ENCODE results near the gene C19orf12.
A peak's percentile ranks its signal among the peaks of the same experiment; 100 is the strongest.
"Not testable (repeated sequence)": the region's sequence is repeated elsewhere in the genome, so short reads cannot be mapped to it uniquely, and the experiment has no call there.

Gene C19orf12

DNA sequence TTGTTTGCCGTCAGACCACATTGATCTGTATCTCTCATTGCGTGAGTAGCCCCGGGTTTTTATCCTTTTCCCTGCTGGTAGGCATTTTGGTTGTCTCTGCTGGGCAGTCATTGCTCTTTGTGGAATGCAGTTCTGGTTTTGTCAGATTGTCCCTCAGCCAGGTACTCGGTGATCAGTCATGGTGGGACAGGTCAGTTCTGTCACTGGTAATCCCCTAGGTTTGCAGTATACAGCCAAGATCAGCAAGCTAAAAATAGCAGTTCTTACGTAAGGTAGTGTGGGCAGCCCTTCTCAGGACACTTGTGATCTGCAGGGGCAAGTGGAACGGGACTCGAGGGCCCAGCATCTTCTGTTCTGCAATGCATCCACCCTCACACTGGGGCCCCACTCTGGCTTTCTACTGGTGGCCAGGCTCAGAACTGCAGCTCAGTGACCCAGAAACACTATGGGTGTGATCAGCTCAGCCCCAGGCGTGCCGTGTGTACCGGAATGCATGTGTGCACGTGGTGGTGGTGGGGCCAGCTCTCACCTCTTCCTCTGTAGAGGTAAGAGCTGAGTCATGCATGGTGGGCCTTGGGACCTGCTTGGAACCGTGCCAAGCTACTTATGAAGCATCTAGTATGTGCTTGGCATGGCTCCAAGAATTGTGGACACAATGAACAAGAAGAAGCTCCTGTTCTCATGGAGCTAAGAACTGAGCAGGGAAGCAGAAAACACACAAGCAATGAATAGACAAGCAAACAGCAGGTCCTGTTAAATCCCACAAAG lies 43.5 kb downstream of the C19orf12 start:
- TF ChIP-seq, protein P1, sequence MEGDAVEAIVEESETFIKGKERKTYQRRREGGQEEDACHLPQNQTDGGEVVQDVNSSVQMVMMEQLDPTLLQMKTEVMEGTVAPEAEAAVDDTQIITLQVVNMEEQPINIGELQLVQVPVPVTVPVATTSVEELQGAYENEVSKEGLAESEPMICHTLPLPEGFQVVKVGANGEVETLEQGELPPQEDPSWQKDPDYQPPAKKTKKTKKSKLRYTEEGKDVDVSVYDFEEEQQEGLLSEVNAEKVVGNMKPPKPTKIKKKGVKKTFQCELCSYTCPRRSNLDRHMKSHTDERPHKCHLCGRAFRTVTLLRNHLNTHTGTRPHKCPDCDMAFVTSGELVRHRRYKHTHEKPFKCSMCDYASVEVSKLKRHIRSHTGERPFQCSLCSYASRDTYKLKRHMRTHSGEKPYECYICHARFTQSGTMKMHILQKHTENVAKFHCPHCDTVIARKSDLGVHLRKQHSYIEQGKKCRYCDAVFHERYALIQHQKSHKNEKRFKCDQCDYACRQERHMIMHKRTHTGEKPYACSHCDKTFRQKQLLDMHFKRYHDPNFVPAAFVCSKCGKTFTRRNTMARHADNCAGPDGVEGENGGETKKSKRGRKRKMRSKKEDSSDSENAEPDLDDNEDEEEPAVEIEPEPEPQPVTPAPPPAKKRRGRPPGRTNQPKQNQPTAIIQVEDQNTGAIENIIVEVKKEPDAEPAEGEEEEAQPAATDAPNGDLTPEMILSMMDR (conservative IDR thresholded peaks at IDR 0.05; ENCODE audit: low read depth, low read length), result peak; percentile 44
- no peak overlapping the region for H3K4me3 ChIP-seq (ENCODE audit: low read depth, low read length)
- peak; percentile 86 for DNase-seq (ENCODE audit: low read depth)

DNA sequence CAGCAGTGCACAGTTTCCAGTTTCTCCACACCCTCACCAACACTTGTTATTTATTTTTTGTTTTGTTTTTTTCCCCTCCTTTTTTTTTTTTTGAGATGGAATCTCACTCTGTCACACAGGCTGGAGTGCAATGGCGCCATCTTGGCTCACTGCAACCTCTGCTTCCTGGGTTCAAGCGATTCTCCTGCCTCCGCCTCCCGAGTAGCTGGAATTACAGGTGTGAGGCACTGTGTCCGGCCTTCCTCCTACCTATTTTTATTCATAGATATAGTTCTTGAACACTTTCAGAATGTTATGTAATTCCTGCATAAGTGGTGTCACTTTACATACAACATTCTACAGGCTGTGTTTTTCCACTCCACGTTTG lies 44.1 kb downstream of the C19orf12 start:
- DNase-seq (ENCODE audit: low read depth); H3K4me3 ChIP-seq (ENCODE audit: low read depth, low read length): not testable (repeated sequence)

DNA sequence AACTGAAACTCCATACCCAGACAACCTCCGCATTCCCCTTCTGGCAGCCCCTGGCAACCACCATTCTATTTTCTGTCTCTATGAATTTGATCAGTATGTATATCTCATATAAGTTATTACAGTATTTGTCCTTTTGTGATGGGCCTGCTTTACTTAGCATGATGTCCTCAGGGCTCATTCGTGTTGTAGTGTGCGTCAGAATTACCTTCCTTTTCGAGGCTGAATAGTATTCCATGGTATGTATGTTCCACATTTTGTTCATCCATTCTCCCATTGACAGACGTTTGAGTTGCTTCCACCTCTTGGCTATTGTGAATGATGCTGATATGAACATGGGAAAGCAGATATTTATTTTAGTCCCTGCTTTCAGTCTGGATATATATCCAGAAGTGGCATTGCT lies 44.8 kb downstream of the C19orf12 start:
- no peak overlapping the region for H3K4me3 ChIP-seq (ENCODE audit: low read depth, low read length)
- TF ChIP-seq, protein P1 (conservative IDR thresholded peaks at IDR 0.05; ENCODE audit: low read depth, low read length), result no peak
- no peak for DNase-seq (ENCODE audit: low read depth)

DNA sequence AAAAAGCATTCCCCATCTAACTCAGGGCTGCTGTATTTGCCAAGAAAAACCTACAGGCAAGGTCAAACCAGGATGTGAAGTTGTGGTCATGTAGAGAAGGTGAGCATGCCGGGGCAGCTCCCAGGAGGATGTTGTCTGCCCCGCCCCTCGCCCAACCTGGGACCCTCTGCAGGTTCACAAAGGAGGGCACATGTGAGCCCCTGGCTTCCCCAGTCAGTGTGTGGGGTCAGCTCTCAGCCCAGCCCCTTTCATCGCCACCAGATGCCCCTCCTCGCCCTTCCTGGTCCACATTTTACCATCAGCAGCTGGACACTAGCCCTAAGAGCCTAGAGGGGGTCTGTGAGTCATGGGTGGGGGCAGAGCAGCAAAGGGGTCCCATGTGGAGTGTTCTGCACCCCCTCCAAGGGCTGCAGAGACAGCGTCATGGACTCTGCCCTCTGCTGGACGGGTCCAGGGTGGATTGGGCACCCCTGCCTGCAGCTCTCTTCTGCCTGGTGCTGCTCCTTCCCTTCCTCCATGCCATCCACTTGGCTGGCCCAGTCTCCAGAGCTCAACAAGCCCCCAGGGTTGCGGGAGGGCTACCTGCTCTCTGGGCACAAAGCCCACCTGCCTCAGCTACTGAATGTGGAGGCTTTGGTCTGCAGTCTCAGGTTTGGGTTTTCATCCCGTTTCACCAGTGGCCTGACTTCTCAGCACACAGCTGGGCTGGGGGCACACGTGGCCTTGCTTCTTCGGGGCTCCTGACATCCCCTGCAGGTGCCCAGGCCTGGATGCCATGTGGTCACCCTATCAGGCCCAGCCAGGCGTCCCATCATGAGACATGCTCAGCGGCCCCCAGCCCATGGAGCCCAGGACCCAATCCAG lies 46.1 kb downstream of the C19orf12 start:
- no peak overlapping the region for H3K4me3 ChIP-seq (ENCODE audit: low read depth, low read length)
- TF ChIP-seq, protein P1 (conservative IDR thresholded peaks at IDR 0.05; ENCODE audit: low read depth, low read length), result peak; percentile 45
- DNase-seq (ENCODE audit: low read depth), result no peak

DNA sequence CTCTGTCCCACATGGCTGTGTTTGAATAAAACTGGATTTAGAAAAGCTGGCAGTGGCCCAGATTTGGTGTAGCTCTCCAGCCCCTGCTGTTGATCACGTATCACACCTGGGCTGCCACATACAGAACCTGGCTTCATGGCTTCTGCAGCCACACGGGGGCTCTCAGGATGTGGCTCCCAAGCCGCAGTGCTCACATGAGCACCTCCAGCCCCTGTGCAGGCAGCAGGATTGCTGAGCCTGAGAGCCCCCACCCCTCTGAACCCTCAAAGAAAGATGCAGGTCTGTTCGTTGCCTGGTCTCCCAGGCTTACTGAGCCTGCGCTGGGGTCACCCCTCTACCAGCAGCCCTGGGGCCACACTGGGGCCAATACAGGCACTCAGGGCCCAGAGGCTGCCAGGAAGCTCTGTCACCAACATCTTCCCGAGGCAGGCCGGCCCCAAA lies 47.1 kb downstream of the C19orf12 start:
- no peak for DNase-seq (ENCODE audit: low read depth)

DNA sequence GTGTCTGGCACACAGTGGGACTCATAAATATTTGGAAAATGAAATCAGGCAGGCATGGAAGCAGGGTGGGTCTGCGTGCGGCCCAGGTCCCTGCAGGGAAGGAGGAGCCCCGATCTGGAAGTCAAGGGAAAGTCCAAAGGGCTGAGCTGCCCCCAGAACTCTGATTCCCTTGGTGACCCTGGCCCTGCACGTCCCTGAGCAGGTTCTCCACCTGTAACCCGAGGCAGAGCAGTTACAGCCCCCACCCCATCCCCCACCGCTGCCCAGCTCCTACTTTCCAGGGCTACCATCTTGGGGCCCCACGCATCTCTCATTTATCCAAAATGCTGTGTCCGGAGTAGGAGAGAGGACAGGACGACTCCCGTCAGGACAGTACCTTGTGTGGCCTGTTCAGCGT lies 47.7 kb downstream of the C19orf12 start:
- peak overlapping the region; percentile 81 for H3K4me3 ChIP-seq (ENCODE audit: low read depth, low read length)
- TF ChIP-seq, protein P1 (conservative IDR thresholded peaks at IDR 0.05; ENCODE audit: low read depth, low read length), result no peak
- DNase-seq (ENCODE audit: low read depth), result no peak

More for the DNA sequence above, 47.1 kb downstream of the C19orf12 start:
- TF ChIP-seq, protein P1 (conservative IDR thresholded peaks at IDR 0.05; ENCODE audit: low read depth, low read length), result no peak
- no peak overlapping the region for H3K4me3 ChIP-seq (ENCODE audit: low read depth, low read length)

GRCh38 chr19:29666578-29667386 lies 48.3 kb downstream of the C19orf12 start:
- TF ChIP-seq, protein P1 (conservative IDR thresholded peaks at IDR 0.05; ENCODE audit: low read depth, low read length), result no peak
- DNase-seq (ENCODE audit: low read depth), result peak; percentile 84
- H3K4me3 ChIP-seq (ENCODE audit: low read depth, low read length), result peak overlapping the region; percentile 81

All from choroid plexus epithelial cell (primary cell).